ENCODE data around the gene CREB3L2. TPM values are rescaled to one million over a fixed set of nuclear protein-coding genes. Genes with fewer than 3 reads are reported as not detected.

CREB3L2 gene
- total and polyA plus RNA-seq, 2 of the 8 experiments (the other 6 are each of a cell fraction or from before 2014, with no cell fraction given), result 14.4 to 48.3 TPM

DNA sequence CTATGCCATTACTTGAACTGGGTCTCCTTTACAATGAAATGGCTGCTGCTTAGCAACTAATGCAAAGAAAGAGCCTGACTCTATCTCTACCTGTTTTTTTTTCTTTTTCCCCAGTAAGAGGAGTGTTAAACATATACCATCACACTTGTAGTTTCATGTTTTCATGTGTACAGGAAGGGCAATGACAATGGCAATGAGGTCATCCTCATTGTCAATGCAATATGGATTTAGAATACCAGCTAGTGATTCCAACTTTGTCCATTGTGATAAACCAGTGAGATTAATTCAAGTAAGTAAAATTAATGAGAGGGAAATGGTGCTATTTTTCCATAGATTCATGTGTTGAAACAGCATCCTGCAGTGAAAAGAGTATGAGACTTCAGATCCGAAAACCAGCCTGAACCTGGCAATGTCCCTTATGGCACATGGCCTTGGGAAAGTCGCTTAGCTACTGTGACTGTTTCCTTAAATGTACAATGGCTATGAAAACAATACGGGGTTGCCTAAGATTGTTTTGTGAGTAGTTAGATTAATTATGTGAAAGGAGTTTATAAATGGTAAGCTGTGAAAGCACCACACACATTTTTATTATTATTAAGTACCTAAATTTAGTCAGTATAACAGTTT lies 166.3 kb downstream of the CREB3L2 start:
- no peak overlapping the region for H3K4me2 ChIP-seq (ENCODE audit: insufficient read depth in 1 of 2, low read depth in 2 of 2, low read length in 2 of 2)
- ChIA-PET POLR2A (ENCODE audit: partially characterized antibody) (interaction anchor here (0.7 kb wide), 1 partner anchor 124 kb away, joined by 6 read pairs; no protein-coding TSS in a partner anchor), CTCF (ENCODE audit: partially characterized antibody) (interaction anchor here (0.8 to 2.7 kb wide), 7 partner anchors 9 to 230 kb away, joined by 3 to 8 read pairs (median 3); no protein-coding TSS in a partner anchor)

More for the DNA sequence above, 166.3 kb downstream of the CREB3L2 start:
- no peak overlapping the region for H2BK120ac ChIP-seq (replicated peaks; ENCODE audit: low read depth, low read length)
- no peak overlapping the region for H3K4ac ChIP-seq (replicated peaks; ENCODE audit: insufficient read length, low read depth, low read length)
- no peaks in the 10 kb centered on the region for H3K23me2 ChIP-seq (ENCODE audit: low read depth, low read length)
- no peak overlapping the region for H2AK5ac ChIP-seq (ENCODE audit: low read depth, low read length)
- no peak overlapping the region for H3K9ac ChIP-seq (replicated peaks in 1 of 4; ENCODE audit: extremely low read depth in 1 of 4, low read depth in 3 of 4, low read length in 3 of 4)
- no peaks in the 10 kb centered on the region for H4K20me1 ChIP-seq (replicated peaks in 1 of 2; ENCODE audit: control insufficient read depth in 1 of 2, insufficient read depth in 2 of 2, low read length in 2 of 2)
- peaks cover 4 to 10% (median 7%) of the 10 kb centered on the region in 4 experiments; a peak in 4 of 7 replicates for H3K4me1 ChIP-seq (replicated peaks in 1 of 4; ENCODE audit: control insufficient read depth in 3 of 4, insufficient read depth in 4 of 4, low read length in 3 of 4)
- H4K5ac ChIP-seq (ENCODE audit: insufficient read length, low read depth, low read length), result no peak overlapping the region
- H3K27me3 ChIP-seq (replicated peaks in 1 of 4; ENCODE audit: control insufficient read depth in 3 of 4, extremely low read depth in 1 of 4, insufficient read depth in 3 of 4, low read length in 3 of 4), result no peaks in the 10 kb centered on the region
- H2BK12ac ChIP-seq (ENCODE audit: low read depth, low read length), result no peak overlapping the region
- H3K79me2 ChIP-seq (ENCODE audit: control insufficient read depth in 1 of 2, insufficient read depth in 2 of 2, low read length in 2 of 2), result no peaks in the 10 kb centered on the region
- TF ChIP-seq CTBP2 (IDR thresholded peaks at IDR 0.05; ENCODE audit: borderline replicate concordance, insufficient read depth, insufficient read length, low read length) (no peak), KDM5A (IDR thresholded peaks at IDR 0.05; ENCODE audit: low read length) (no peak), PHF8 (conservative IDR thresholded peaks at IDR 0.05; ENCODE audit: low read depth, low read length) (no peak)
- no peak overlapping the region for H2BK20ac ChIP-seq (ENCODE audit: low read length)
- peaks cover 26 to 27% of the 10 kb centered on the region in 2 experiments; a peak in 3 of 4 replicates for H3K9me3 ChIP-seq (ENCODE audit: insufficient read depth in 2 of 2, low read depth in 1 of 2, low read length in 1 of 2)
- H3K14ac ChIP-seq (ENCODE audit: insufficient read length), result no peak overlapping the region
- FAIRE-seq (no peak), DNase-seq (ENCODE audit: low read depth in 1 of 2, low spot score in 2 of 2) (no peak)
- no peaks in the 10 kb centered on the region for H3K79me1 ChIP-seq (ENCODE audit: low read depth, low read length)
- no peak overlapping the region for H2AFZ ChIP-seq (ENCODE audit: low read length)
- no peak overlapping the region for H4K91ac ChIP-seq (replicated peaks; ENCODE audit: insufficient read length, low read length)
- H3K4me3 ChIP-seq (ENCODE audit: extremely low read depth in 1 of 4, insufficient read depth in 2 of 4, low read depth in 3 of 4, low read length in 4 of 4), result no peak overlapping the region
- peaks cover 0 to 6% (median 0%) of the 10 kb centered on the region in 4 experiments; a peak in 2 of 8 replicates for H3K36me3 ChIP-seq (ENCODE audit: control insufficient read depth in 2 of 4, insufficient read depth in 4 of 4, low read length in 3 of 4)
- 91% methylated on average over 3 of the region's 3 CpGs; no CpG with 5 or more reads in 1 of the 2 experiments for WGBS, 2 experiments (ENCODE audit: extremely low coverage in 1 of 2, insufficient coverage in 1 of 2, insufficient read length in 1 of 2, insufficient replicate concordance in 2 of 2, low coverage in 1 of 2, low lambda C conversion rate in 2 of 2, missing lambda C conversion rate in 1 of 2)
- H3K23ac ChIP-seq (ENCODE audit: insufficient read length), result no peak overlapping the region
- no peak overlapping the region for H2BK15ac ChIP-seq (ENCODE audit: low read length)
- no peak overlapping the region for H3K18ac ChIP-seq (ENCODE audit: extremely low read depth, low read length)
- no peak overlapping the region for H4K8ac ChIP-seq (ENCODE audit: extremely low read depth, insufficient read depth, low read length)
- no peak overlapping the region for H2BK5ac ChIP-seq (ENCODE audit: low read depth, low read length)
- no peak overlapping the region for H3K56ac ChIP-seq (replicated peaks; ENCODE audit: insufficient read length, low read depth, low read length)
- H3K27ac ChIP-seq (ENCODE audit: low read depth, low read length), result no peak overlapping the region
